Measurements from ENCODE around the gene ZNF580. TPM values are rescaled to one million over a fixed set of nuclear protein-coding genes. Genes with fewer than 3 reads are reported as not detected.

Gene ZNF580
- total RNA-seq, 1 donor from 2014 or later: 2.4 TPM

DNA sequence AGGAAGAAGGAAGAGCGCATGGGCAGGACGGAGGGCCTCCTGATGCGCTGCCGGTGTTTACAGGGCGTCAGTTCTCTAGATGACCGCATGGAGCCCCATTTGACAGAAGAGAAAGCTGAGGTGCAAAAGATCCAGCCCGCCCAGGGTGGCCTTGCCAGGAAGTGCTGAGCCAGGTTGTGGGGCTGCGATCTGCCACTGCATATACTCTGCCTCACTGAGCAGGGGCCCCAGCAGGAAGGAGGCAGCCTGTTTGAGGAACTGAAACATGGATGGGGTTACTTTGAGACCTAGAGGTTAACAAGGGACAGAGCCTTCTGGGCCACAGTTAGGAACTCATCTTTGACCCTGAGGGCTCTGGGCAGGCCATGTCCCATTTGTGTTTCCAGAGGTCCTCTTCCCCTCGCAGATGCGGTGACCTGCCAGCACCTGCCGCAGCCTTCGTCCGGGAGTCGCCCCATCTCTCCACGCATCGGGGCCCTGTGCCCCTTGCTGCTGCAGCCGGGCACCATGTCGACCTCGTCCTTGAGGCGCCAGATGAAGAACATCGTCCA, 37.4 kb downstream of the ZNF580 start:
- Histone ChIP-seq H3K36me3 (ENCODE audit: control insufficient read depth, insufficient read depth, low read length) (peaks cover 25% of the 10 kb centered on the region), H3K4me3 (ENCODE audit: low read depth, low read length) (no peak overlapping the region), H3K27me3 (ENCODE audit: control insufficient read depth, insufficient read depth, low read length) (no peaks in the 10 kb centered on the region)
- FAIRE-seq (no peak), DNase-seq (ENCODE audit: low read depth) (no peak)
- TF ChIP-seq, protein P1, sequence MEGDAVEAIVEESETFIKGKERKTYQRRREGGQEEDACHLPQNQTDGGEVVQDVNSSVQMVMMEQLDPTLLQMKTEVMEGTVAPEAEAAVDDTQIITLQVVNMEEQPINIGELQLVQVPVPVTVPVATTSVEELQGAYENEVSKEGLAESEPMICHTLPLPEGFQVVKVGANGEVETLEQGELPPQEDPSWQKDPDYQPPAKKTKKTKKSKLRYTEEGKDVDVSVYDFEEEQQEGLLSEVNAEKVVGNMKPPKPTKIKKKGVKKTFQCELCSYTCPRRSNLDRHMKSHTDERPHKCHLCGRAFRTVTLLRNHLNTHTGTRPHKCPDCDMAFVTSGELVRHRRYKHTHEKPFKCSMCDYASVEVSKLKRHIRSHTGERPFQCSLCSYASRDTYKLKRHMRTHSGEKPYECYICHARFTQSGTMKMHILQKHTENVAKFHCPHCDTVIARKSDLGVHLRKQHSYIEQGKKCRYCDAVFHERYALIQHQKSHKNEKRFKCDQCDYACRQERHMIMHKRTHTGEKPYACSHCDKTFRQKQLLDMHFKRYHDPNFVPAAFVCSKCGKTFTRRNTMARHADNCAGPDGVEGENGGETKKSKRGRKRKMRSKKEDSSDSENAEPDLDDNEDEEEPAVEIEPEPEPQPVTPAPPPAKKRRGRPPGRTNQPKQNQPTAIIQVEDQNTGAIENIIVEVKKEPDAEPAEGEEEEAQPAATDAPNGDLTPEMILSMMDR (IDR thresholded peaks at IDR 0.05; ENCODE audit: insufficient read depth, low read length, severe bottlenecking): no peak

DNA sequence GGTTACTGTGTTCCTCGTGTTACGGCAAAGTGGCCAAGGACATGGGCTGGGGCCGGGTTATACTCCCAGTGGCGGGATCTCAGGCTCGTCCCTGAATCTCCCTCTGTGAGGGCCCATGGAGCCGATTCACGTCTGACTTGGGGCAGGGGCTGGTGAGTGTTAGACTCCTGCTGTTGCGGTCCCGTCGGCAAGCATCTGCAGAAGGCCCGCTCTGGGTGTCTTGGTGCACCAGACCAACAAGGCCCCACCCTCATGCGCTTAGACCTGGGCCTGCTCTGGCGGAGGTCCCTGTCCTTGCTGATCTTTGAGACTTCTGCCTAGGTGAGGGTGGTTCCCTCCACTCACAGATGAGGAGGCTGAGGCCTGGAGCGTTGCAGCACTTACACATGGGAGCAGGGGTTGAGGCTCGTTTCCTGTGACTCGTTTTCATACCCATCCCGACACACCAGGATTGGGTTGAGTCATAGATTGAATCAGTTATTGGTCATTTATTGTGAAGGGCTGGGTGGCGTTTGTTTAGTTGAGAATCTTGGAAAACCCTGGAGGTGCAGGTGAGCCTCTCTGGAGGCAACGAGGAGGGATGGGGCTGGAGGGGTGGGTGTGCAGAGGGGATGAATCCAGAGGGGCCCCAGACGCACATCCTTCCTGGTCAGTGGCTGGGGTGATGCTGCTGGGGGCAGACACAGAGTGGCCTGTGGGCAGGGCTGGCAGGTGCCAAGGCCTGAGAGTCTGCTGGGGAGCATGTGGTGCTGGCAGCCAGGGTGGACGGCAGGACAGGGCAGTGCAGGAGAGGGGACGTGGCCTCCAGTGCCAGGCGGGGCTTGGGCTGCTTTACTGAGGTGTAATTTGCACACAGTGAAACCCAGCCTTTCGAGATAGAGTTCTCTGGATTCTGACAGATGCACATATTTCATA, 38.8 kb downstream of the ZNF580 start:
- no peak overlapping the region for H3K4me3 ChIP-seq (ENCODE audit: low read depth, low read length)
- no peak for FAIRE-seq
- DNase-seq (ENCODE audit: low read depth): peak; percentile 85
- TF ChIP-seq, protein P1 (IDR thresholded peaks at IDR 0.05; ENCODE audit: insufficient read depth, low read length, severe bottlenecking): no peak
- H3K27me3 ChIP-seq (ENCODE audit: control insufficient read depth, insufficient read depth, low read length): no peaks in the 10 kb centered on the region
- peaks cover 29% of the 10 kb centered on the region for H3K36me3 ChIP-seq (ENCODE audit: control insufficient read depth, insufficient read depth, low read length)

DNA sequence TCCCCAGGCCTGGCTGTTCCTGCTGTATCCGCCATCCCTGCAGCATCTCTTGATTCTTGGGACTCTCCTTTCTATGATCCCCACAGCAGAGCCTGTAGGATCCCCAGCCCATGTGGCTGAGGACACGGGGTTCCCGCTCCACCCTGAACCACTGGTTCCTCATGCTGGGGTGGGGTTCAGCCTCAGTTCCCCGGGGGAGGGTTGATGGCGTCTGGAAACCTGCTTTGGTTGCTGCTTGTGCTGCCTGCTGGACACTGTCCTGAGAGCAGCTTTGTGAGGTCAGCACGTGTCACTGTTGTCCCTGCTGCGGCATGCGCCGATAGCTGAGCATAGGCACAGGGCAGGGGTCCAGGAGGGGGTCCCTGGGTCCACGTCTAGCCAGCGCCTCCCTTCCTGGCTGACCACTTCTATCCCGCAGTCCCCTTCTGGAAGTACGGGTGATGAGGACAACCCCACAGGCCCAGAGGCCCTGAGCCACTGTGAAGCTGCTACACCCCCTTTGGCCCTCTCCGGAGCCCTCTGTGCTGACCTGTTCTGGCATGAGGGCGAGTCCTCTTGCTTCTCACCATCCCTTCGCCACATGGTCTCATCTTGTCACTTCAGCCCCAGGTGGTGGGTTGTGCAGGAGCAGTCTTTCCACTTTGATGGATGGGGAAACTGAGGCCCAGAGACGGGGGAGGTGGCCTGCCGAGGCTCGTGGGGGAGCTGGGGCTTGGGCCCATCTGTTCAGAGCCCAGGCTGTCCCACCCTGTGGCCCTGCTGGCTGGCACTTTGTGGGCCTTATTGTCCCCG, 39.7 kb downstream of the ZNF580 start:
- TF ChIP-seq, protein P1 (IDR thresholded peaks at IDR 0.05; ENCODE audit: insufficient read depth, low read length, severe bottlenecking): no peak
- DNase-seq (ENCODE audit: low read depth): no peak
- Histone ChIP-seq H3K27me3 (ENCODE audit: control insufficient read depth, insufficient read depth, low read length) (no peaks in the 10 kb centered on the region), H3K4me3 (ENCODE audit: low read depth, low read length) (no peak overlapping the region), H3K36me3 (ENCODE audit: control insufficient read depth, insufficient read depth, low read length) (peaks cover 35% of the 10 kb centered on the region)
- FAIRE-seq: no peak

DNA sequence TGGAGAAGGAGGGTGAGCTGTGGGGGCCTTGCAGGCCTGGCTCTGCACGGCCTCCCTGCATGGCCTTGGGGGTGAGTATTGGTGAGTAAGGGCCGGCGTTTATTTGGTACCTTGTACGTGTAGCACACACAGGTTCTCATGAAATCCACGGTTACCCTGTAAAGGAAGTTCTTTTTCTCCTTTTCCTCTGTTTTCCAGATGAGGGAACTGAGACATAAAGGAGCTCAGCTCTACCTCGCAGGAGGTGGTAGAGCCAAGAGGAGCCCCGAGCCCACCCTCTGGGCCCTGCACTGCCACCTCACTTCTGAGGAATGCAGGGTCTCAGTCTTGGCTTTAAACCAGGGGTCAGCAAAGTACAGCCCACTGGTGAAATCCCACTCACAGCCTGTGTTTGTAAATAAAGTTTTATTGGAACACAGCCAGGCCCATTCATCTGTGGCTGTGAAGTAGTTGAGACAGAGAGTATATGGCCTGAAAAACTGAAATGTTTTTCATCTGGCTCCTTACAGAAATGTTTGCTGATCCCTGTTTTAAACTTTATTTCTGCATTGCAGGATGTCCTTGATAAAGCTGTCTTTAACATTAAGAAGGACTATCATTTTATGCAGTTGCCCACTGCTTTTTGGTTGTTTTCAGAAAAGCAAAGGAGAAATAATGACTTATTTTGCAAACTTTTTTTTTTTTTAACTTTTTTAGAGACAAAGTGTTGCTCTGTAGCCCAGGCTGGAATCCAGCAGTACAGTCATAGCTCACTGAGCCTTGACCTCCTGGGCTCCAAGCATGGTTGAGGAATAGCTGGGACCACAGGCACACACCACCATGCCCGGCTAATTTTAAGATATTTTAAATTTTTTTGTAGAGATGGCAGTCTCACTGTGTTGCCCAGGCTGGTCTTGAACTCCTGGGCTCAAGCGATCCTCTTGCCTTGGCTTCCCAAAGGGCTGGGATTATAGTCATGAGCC, 40.6 kb downstream of the ZNF580 start:
- no peak for DNase-seq (ENCODE audit: low read depth)
- Histone ChIP-seq H3K27me3 (ENCODE audit: control insufficient read depth, insufficient read depth, low read length) (no peaks in the 10 kb centered on the region), H3K36me3 (ENCODE audit: control insufficient read depth, insufficient read depth, low read length) (peaks cover 42% of the 10 kb centered on the region), H3K4me3 (ENCODE audit: low read depth, low read length) (no peak overlapping the region)
- no peak for FAIRE-seq
- TF ChIP-seq, protein P1 (IDR thresholded peaks at IDR 0.05; ENCODE audit: insufficient read depth, low read length, severe bottlenecking): no peak
